ENCODE results near the gene MYB. TPM values are rescaled to one million over a fixed set of nuclear protein-coding genes. Genes with fewer than 3 reads are reported as not detected.

MYB gene
- total and polyA plus RNA-seq, 2 donors = 42.1 to 84.7 TPM

DNA sequence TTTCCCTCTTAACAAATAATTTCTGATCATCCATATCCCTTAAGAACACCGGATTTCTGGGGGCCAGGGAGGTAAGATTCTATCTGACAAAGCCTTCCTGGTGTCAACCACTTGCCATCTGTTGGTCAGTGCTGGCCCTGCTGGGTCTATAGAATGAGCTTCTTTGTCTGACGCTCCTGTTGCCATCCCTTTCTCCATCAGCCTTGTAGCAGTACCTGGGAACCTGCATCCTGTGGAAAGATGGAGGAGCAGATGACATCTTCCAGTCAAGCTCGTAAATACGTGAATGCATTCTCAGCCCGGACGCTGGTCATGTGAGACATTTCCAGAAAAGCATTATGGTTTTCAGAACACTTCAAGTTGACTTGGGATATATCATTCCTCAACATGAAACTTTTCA, 36.6 kb downstream of the MYB start:
- WGBS = 98% methylated on average over 6 of the region's 6 CpGs
- Histone ChIP-seq H3K9me3 (ENCODE audit: control insufficient read depth in 2 of 2, insufficient read depth in 1 of 2, low read length in 1 of 2) (peaks cover 0 to 4% of the 10 kb centered on the region in 2 donors), H3K36me3 (ENCODE audit: control insufficient read depth in 2 of 2, insufficient read depth in 2 of 2, low read length in 1 of 2) (peaks cover 45 to 88% of the 10 kb centered on the region in 2 donors), H3K4me3 (ENCODE audit: low read length in 2 of 2) (no peak overlapping the region), H3K4me1 (ENCODE audit: control insufficient read depth in 2 of 2, insufficient read depth in 2 of 2, low read length in 2 of 2) (peaks cover 0 to 4% of the 10 kb centered on the region in 2 donors), H3K27me3 (ENCODE audit: control insufficient read depth in 2 of 2, insufficient read depth in 1 of 2, low read length in 1 of 2) (no peaks in the 10 kb centered on the region), H3K27ac (ENCODE audit: low read depth in 1 of 2, low read length in 1 of 2) (no peak overlapping the region)
- no peak for DNase-seq (ENCODE audit: low read depth in 6 of 9, low spot score in 9 of 9)

DNA sequence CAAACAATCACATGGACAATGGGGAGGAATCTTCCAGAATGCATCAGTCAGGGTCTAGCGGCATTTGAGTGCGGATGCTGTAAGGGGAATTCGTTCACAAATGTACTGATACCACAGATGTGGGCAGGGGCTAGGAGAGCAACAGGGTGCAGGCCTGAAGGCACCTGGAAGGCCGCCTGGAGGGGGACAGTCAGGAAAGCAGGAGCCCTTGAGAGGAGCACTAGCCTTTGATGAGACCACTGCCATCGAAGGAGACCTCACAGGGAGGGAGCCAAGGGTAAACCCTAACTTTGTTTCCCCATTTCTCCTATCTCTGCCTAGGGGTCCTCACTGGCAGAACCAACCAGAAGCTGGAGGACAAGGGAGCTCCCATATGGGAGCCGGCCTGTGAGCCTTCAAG, 38.2 kb downstream of the MYB start:
- H3K4me1 ChIP-seq (ENCODE audit: control insufficient read depth in 2 of 2, insufficient read depth in 2 of 2, low read length in 2 of 2) = peaks cover 0 to 7% of the 10 kb centered on the region in 2 donors
- H3K4me3 ChIP-seq (ENCODE audit: low read length in 2 of 2) = no peak overlapping the region
- peaks cover 0 to 4% of the 10 kb centered on the region in 2 donors for H3K9me3 ChIP-seq (ENCODE audit: control insufficient read depth in 2 of 2, insufficient read depth in 1 of 2, low read length in 1 of 2)
- DNase-seq (ENCODE audit: low read depth in 6 of 9, low spot score in 9 of 9) = no peak
- no peaks in the 10 kb centered on the region for H3K27me3 ChIP-seq (ENCODE audit: control insufficient read depth in 2 of 2, insufficient read depth in 1 of 2, low read length in 1 of 2)
- peaks cover 44 to 76% of the 10 kb centered on the region in 2 donors for H3K36me3 ChIP-seq (ENCODE audit: control insufficient read depth in 2 of 2, insufficient read depth in 2 of 2, low read length in 1 of 2)
- WGBS = 98% methylated on average over 6 of the region's 6 CpGs
- no peak overlapping the region for H3K27ac ChIP-seq (ENCODE audit: low read depth in 1 of 2, low read length in 1 of 2)

DNA sequence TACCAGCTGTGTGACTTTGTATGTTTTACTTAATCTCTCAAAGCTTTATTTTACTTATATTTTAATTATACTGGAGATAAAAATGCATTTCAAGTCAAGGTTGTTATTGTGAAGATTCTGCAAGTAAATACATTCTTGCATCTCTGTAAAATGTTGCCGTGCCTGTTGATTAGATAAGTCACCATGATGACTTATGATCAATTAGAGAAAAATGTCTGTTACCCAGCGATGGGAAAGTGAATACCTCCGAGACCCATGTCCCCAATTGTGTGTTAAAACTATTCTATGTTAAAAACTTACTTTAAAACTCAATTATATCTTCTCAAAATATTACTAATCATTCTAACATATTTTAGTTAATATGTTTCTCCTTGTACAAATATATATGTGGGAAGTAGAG, 39.9 kb downstream of the MYB start:
- H3K4me1 ChIP-seq (ENCODE audit: control insufficient read depth in 2 of 2, insufficient read depth in 2 of 2, low read length in 2 of 2) = peaks cover 0 to 7% of the 10 kb centered on the region in 2 donors
- no peak for DNase-seq (ENCODE audit: low read depth in 6 of 9, low spot score in 9 of 9)
- peaks cover 0 to 4% of the 10 kb centered on the region in 2 donors for H3K9me3 ChIP-seq (ENCODE audit: control insufficient read depth in 2 of 2, insufficient read depth in 1 of 2, low read length in 1 of 2)
- H3K36me3 ChIP-seq (ENCODE audit: control insufficient read depth in 2 of 2, insufficient read depth in 2 of 2, low read length in 1 of 2) = peaks cover 36 to 60% of the 10 kb centered on the region in 2 donors
- H3K27ac ChIP-seq (ENCODE audit: low read depth in 1 of 2, low read length in 1 of 2) = no peak overlapping the region
- WGBS = 96% methylated on average over 3 of the region's 3 CpGs
- H3K27me3 ChIP-seq (ENCODE audit: control insufficient read depth in 2 of 2, insufficient read depth in 1 of 2, low read length in 1 of 2) = no peaks in the 10 kb centered on the region
- no peak overlapping the region for H3K4me3 ChIP-seq (ENCODE audit: low read length in 2 of 2)

DNA sequence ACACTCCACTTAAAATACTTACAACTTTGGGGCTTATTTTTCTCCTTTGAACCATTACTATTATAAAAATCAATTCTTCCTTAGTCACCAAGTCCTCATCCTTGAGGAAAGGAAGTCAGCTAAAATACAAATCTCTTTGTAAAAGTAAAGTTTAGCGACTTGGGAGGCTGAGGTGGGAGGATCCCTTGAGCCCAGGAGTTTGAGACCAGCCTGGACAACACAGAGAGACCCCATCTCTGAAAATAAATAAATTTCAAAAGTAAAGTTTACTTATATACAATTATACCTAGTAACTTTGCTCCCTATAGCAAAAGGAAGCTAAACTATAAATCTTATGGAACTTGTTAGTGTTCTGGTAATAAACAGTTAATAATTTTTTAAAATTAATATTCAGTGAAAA, 40.4 kb downstream of the MYB start:
- Histone ChIP-seq H3K4me3 (ENCODE audit: low read length in 2 of 2) (no peak overlapping the region), H3K27me3 (ENCODE audit: control insufficient read depth in 2 of 2, insufficient read depth in 1 of 2, low read length in 1 of 2) (no peaks in the 10 kb centered on the region), H3K36me3 (ENCODE audit: control insufficient read depth in 2 of 2, insufficient read depth in 2 of 2, low read length in 1 of 2) (peaks cover 36 to 57% of the 10 kb centered on the region in 2 donors), H3K4me1 (ENCODE audit: control insufficient read depth in 2 of 2, insufficient read depth in 2 of 2, low read length in 2 of 2) (peaks cover 0 to 7% of the 10 kb centered on the region in 2 donors), H3K27ac (ENCODE audit: low read depth in 1 of 2, low read length in 1 of 2) (no peak overlapping the region), H3K9me3 (ENCODE audit: control insufficient read depth in 2 of 2, insufficient read depth in 1 of 2, low read length in 1 of 2) (peaks cover 0 to 4% of the 10 kb centered on the region in 2 donors)
- 97% methylated on average over 1 of the region's 1 CpG for WGBS
- no peak for DNase-seq (ENCODE audit: low read depth in 6 of 9, low spot score in 9 of 9)

DNA sequence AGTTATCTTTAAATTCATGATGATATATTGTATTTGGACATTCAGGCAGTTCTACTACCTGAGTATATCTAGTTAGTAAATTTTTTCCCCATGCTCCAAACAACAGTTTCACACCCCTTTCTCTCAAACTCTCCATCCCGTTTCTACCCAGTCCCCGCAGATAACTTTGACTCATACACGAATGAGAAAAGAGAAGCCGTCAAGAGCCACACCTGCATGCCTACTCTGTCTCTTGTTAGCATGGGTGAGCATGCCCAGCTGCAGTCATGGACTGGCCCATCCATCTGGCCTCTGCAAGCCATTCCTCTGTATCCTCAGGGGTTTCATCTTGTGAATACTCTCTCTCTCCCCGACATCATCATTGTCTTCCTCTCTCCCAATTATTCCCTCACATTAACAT, 41.5 kb downstream of the MYB start:
- no peak overlapping the region for H3K4me3 ChIP-seq (ENCODE audit: low read length in 2 of 2)
- no peaks in the 10 kb centered on the region for H3K27me3 ChIP-seq (ENCODE audit: control insufficient read depth in 2 of 2, insufficient read depth in 1 of 2, low read length in 1 of 2)
- 94% methylated on average over 5 of the region's 5 CpGs for WGBS
- no peak for DNase-seq (ENCODE audit: low read depth in 6 of 9, low spot score in 9 of 9)
- peaks cover 27 to 48% of the 10 kb centered on the region in 2 donors for H3K36me3 ChIP-seq (ENCODE audit: control insufficient read depth in 2 of 2, insufficient read depth in 2 of 2, low read length in 1 of 2)
- no peak overlapping the region for H3K27ac ChIP-seq (ENCODE audit: low read depth in 1 of 2, low read length in 1 of 2)
- H3K9me3 ChIP-seq (ENCODE audit: control insufficient read depth in 2 of 2, insufficient read depth in 1 of 2, low read length in 1 of 2) = peaks cover 0 to 4% of the 10 kb centered on the region in 2 donors
- peaks cover 0 to 7% of the 10 kb centered on the region in 2 donors for H3K4me1 ChIP-seq (ENCODE audit: control insufficient read depth in 2 of 2, insufficient read depth in 2 of 2, low read length in 2 of 2)

DNA sequence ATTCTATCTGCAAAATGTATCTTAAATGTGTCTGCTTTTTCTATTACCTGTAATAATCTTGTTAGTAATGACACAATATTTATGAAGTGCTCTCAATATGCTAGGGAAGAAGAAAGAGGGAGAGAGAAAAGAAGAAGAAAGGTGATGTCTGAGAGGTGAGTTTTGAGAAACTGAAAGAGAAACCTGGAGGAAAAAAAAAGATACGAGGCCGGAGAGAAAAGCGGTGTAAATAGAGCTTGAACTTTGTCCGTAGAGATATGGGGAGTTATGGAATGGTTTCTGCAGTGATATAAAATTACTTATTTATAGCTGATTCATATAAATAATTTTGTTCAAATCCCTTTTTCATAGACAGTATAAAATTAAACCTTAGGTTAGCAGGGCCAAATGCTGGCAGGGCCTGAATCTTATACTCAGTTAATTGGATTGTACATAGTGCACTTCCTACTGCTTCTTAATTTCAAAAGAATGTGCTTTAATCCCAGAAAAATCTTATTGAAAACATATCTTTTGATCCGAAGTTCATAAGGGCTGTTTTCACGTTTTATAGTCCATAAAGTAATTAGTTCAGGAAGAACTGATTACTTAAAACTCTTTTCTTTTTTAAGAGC, 43.0 kb downstream of the MYB start:
- H3K27ac ChIP-seq (ENCODE audit: low read depth in 1 of 2, low read length in 1 of 2) = peak overlapping the region in 1 of 2 donors; percentile 8
- peaks cover 0 to 4% of the 10 kb centered on the region in 2 donors for H3K9me3 ChIP-seq (ENCODE audit: control insufficient read depth in 2 of 2, insufficient read depth in 1 of 2, low read length in 1 of 2)
- peaks cover 19 to 36% of the 10 kb centered on the region in 2 donors for H3K36me3 ChIP-seq (ENCODE audit: control insufficient read depth in 2 of 2, insufficient read depth in 2 of 2, low read length in 1 of 2)
- peaks cover 0 to 7% of the 10 kb centered on the region in 2 donors for H3K4me1 ChIP-seq (ENCODE audit: control insufficient read depth in 2 of 2, insufficient read depth in 2 of 2, low read length in 2 of 2)
- no peaks in the 10 kb centered on the region for H3K27me3 ChIP-seq (ENCODE audit: control insufficient read depth in 2 of 2, insufficient read depth in 1 of 2, low read length in 1 of 2)
- 33% methylated on average over 6 of the region's 6 CpGs for WGBS
- no peak for DNase-seq (ENCODE audit: low read depth in 6 of 9, low spot score in 9 of 9)
- H3K4me3 ChIP-seq (ENCODE audit: low read length in 2 of 2) = peak overlapping the region in 1 of 2 donors; percentile 33

DNA sequence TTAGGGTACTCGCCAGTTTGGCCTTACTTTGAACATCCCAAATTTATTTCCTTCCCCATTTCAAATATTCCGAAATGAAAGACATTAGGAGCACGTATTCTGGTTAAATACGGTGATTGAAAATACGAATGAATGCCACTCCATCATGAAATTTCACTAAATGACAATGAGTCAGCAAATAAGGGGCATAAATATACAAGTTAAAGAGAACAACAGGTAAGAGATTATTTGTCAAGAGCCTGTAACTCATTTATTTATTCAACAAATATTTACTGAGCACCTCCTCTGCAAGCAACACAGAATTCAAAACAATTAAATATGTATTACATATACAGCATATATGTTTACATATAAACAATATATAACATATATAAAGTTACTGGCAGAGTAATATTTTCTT, 44.8 kb downstream of the MYB start:
- Histone ChIP-seq H3K9me3 (ENCODE audit: control insufficient read depth in 2 of 2, insufficient read depth in 1 of 2, low read length in 1 of 2) (no peaks in the 10 kb centered on the region), H3K4me1 (ENCODE audit: control insufficient read depth in 2 of 2, insufficient read depth in 2 of 2, low read length in 2 of 2) (peaks cover 0 to 7% of the 10 kb centered on the region in 2 donors), H3K27me3 (ENCODE audit: control insufficient read depth in 2 of 2, insufficient read depth in 1 of 2, low read length in 1 of 2) (no peaks in the 10 kb centered on the region), H3K27ac (ENCODE audit: low read depth in 1 of 2, low read length in 1 of 2) (no peak overlapping the region), H3K4me3 (ENCODE audit: low read length in 2 of 2) (no peak overlapping the region), H3K36me3 (ENCODE audit: control insufficient read depth in 2 of 2, insufficient read depth in 2 of 2, low read length in 1 of 2) (peaks cover 6 to 19% of the 10 kb centered on the region in 2 donors)
- 99% methylated on average over 5 of the region's 5 CpGs for WGBS
- no peak for DNase-seq (ENCODE audit: low read depth in 6 of 9, low spot score in 9 of 9)

DNA sequence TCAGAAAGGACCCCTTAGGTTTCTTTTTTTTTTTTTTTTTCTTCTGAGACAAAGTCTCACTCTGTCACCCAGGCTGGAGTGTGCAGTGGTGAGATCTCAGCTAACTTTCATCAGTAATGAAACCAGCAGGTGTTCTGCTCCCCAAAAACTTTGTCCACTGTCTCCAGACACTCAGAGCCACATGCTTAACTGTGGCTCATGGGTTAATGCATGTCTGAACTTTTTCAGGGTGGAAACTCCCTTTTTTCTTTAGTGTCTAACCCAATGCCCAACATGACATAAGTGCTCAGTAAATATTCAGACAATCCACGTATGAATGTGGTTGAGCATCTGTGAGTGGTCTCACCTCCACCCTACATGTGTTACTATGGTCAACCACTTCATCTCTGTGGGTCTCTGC, 45.4 kb downstream of the MYB start:
- WGBS = 86% methylated on average over 1 of the region's 1 CpG
- DNase-seq (ENCODE audit: low read depth in 6 of 9, low spot score in 9 of 9) = no peak
- H3K4me1 ChIP-seq (ENCODE audit: control insufficient read depth in 2 of 2, insufficient read depth in 2 of 2, low read length in 2 of 2) = peaks cover 0 to 9% of the 10 kb centered on the region in 2 donors

DNA sequence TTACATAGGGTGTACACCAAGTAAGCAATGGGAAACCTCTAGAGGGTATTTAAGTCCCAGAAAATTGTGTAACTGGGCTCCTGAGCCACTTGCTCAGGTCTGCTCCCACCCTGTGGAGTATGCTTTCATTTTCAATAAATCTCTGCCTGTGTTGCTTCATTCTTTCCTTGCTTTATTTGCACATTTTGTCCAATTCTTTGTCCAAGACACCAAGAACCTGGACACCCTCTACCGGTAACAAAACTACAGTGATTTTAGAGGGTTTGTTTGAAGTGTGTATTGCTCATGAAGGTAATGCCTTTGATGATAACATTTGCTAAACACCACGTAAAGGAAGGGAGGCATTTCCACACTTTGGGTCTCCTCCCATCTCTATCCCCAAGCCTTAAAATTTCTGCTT, 46.2 kb downstream of the MYB start:
- WGBS = 83% methylated on average over 2 of the region's 2 CpGs
- Histone ChIP-seq H3K9me3 (ENCODE audit: control insufficient read depth in 2 of 2, insufficient read depth in 1 of 2, low read length in 1 of 2) (no peaks in the 10 kb centered on the region), H3K36me3 (ENCODE audit: control insufficient read depth in 2 of 2, insufficient read depth in 2 of 2, low read length in 1 of 2) (peaks cover 3 to 11% of the 10 kb centered on the region in 2 donors), H3K27ac (ENCODE audit: low read depth in 1 of 2, low read length in 1 of 2) (no peak overlapping the region), H3K4me1 (ENCODE audit: control insufficient read depth in 2 of 2, insufficient read depth in 2 of 2, low read length in 2 of 2) (peaks cover 0 to 9% of the 10 kb centered on the region in 2 donors), H3K27me3 (ENCODE audit: control insufficient read depth in 2 of 2, insufficient read depth in 1 of 2, low read length in 1 of 2) (no peaks in the 10 kb centered on the region), H3K4me3 (ENCODE audit: low read length in 2 of 2) (no peak overlapping the region)
- no peak for DNase-seq (ENCODE audit: low read depth in 6 of 9, low spot score in 9 of 9)

More for the DNA sequence above, 45.4 kb downstream of the MYB start:
- Histone ChIP-seq H3K27ac (ENCODE audit: low read depth in 1 of 2, low read length in 1 of 2) (no peak overlapping the region), H3K4me3 (ENCODE audit: low read length in 2 of 2) (no peak overlapping the region), H3K27me3 (ENCODE audit: control insufficient read depth in 2 of 2, insufficient read depth in 1 of 2, low read length in 1 of 2) (no peaks in the 10 kb centered on the region), H3K36me3 (ENCODE audit: control insufficient read depth in 2 of 2, insufficient read depth in 2 of 2, low read length in 1 of 2) (peaks cover 6 to 13% of the 10 kb centered on the region in 2 donors), H3K9me3 (ENCODE audit: control insufficient read depth in 2 of 2, insufficient read depth in 1 of 2, low read length in 1 of 2) (no peaks in the 10 kb centered on the region)

All from thymus (tissue), 11 donors.